HEK293T (cell line): Measurements from ENCODE around the gene BMP6.
"Not testable (repeated sequence)": the region's sequence is repeated elsewhere in the genome, so short reads cannot be mapped to it uniquely, and the experiment has no call there.

Source experiments
- CTCF ChIA-PET: fragments of 350-600 bp; formaldehyde crosslinking; extraction: SDS; loops from one replicate; lab custom pipeline; 2021; ENCODE audit warnings: antibody characterized with exemption, inconsistent platforms; lab: Yijun Ruan, JAX
- POLR2A ChIA-PET: fragments of 350-600 bp; formaldehyde crosslinking; extraction: SDS; loops from one replicate; lab custom pipeline; 2020; ENCODE audit warnings: antibody characterized with exemption, inconsistent platforms; lab: Yijun Ruan, JAX
- DNase-seq: peaks from one replicate; pipeline ENCODE4 v3.0.0; 2012; ENCODE audit warnings: mixed read lengths; ENCODE audit errors: extremely low spot score
- ARNT ChIP-seq: fragments of 450-650 bp; IDR thresholded peaks from 2 replicates; pipeline ENCODE4 v1.6.1; 2017; ENCODE audit warnings: mild to moderate bottlenecking
- BHLHE40 ChIP-seq: fragments of 450-650 bp; IDR thresholded peaks from 2 replicates; pipeline ENCODE4 v1.6.1; 2016; ENCODE audit warnings: mild to moderate bottlenecking, moderate library complexity, borderline replicate concordance
- CTBP1 ChIP-seq: fragments of 450-650 bp; IDR thresholded peaks from 2 replicates; pipeline ENCODE4 v1.6.1; 2016; ENCODE audit warnings: borderline replicate concordance
- ELF4 ChIP-seq: fragments of 450-650 bp; IDR thresholded peaks from 2 replicates; pipeline ENCODE4 v1.6.1; 2017; ENCODE audit warnings: antibody characterized with exemption
- FOXA1 ChIP-seq: fragments of 450-650 bp; IDR thresholded peaks from 2 replicates; pipeline ENCODE4 v1.6.1; 2016; ENCODE audit warnings: mild to moderate bottlenecking
- FOXK2 ChIP-seq: fragments of 450-650 bp; IDR thresholded peaks from 2 replicates; pipeline ENCODE4 v1.6.1; 2016; ENCODE audit warnings: mild to moderate bottlenecking
- FOXM1 ChIP-seq: fragments of 450-650 bp; IDR thresholded peaks from 2 replicates; pipeline ENCODE4 v1.6.1; 2017; ENCODE audit warnings: mild to moderate bottlenecking, borderline replicate concordance
- HDGF ChIP-seq: fragments of 450-650 bp; IDR thresholded peaks from 2 replicates; pipeline ENCODE4 v1.6.1; 2017; ENCODE audit warnings: antibody characterized with exemption, borderline replicate concordance
- L3MBTL2 ChIP-seq: fragments of 450-650 bp; conservative IDR thresholded peaks from 2 replicates; pipeline ENCODE4 v1.6.1; 2016; ENCODE audit warnings: mild to moderate bottlenecking
- LEF1 ChIP-seq: fragments of 450-650 bp; IDR thresholded peaks from 2 replicates; pipeline ENCODE4 v1.6.1; 2017; ENCODE audit warnings: mild to moderate bottlenecking, borderline replicate concordance
- NFRKB ChIP-seq: fragments of 450-650 bp; IDR thresholded peaks from 2 replicates; pipeline ENCODE4 v1.6.1; 2016; ENCODE audit warnings: mild to moderate bottlenecking, moderate library complexity
- PKNOX1 ChIP-seq: fragments of 450-650 bp; IDR thresholded peaks from 2 replicates; pipeline ENCODE4 v1.6.1; 2016
- SP1 ChIP-seq: fragments of 450-650 bp; IDR thresholded peaks from 2 replicates; pipeline ENCODE4 v1.6.1; 2017
- SUZ12 ChIP-seq: fragments of 450-650 bp; IDR thresholded peaks from 2 replicates; pipeline ENCODE4 v1.6.1; 2016; ENCODE audit warnings: mild to moderate bottlenecking
- TARDBP ChIP-seq: fragments of 450-650 bp; IDR thresholded peaks from 2 replicates; pipeline ENCODE4 v1.6.1; 2016
- ZNF384 ChIP-seq: fragments of 450-650 bp; IDR thresholded peaks from 2 replicates; pipeline ENCODE4 v1.6.1; 2016

The BMP6 gene

GRCh38 chr6:7811441-7811840, 85.5 kb downstream of the BMP6 start:
- ChIA-PET CTCF (no interaction called here), POLR2A (no interaction called here)
- DNase-seq, result no peak
- TF ChIP-seq FOXM1 (no peak), ARNT (no peak), SP1 (no peak), HDGF (no peak), PKNOX1 (no peak), NFRKB (no peak), CTBP1 (no peak), FOXA1 (no peak), FOXK2 (no peak)

- ChIA-PET CTCF (no interaction called here), POLR2A (no interaction called here)
- DNase-seq, result no peak
- no peak for TF ChIP-seq SUZ12
- TF ChIP-seq PKNOX1, result peak; percentile 43; the same call in 1 of the 2 replicates
- no peak for TF ChIP-seq ELF4
Measured at GRCh38 chr6:7812623-7813022, 86.7 kb downstream of the BMP6 start.

DNA sequence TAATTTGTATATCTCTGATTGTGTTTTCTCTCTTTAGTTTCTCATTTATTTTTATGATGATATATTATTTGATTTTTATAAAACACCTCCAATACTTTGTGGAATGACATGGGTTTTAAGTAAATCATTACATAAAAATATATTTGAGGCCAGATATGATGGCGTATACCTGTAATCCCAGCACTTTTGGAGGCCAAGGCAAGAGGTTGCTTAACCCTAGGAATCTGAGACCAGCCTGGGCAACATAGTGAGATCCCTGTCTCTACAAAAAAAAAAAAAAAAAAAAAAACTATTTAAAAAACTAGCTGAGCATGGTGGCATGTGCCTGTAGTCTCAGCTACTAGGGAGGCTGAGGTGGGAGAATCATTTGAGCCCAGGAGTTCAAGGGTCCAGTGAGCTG, 87.3 kb downstream of the BMP6 start:
- ChIA-PET CTCF (no interaction called here), POLR2A (no interaction called here)
- DNase-seq, result no peak

DNA sequence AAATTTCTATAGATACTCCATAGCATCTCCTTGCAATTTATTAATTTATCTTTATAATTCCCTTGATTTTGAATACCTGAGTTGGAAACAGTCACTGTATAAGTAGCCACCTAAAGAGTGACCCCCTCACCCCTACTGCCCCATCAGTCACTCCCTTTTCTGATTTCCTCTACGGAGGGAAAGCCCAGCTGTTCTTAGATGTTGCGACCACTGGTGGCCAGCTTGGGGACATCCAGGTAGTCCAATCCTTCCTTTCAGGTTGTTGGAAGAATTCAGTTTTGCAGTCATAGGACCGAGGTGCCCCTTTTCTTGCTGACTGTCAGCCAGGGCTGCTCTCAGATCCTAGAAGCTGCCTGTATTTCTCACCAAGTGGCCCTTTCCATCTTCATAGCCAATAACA, 87.8 kb downstream of the BMP6 start:
- POLR2A ChIA-PET, result no interaction called here
- CTCF ChIA-PET, result interaction anchor here (1.0 kb wide), 1 partner anchor 8 kb away, joined by 4 read pairs; no protein-coding TSS in a partner anchor

More for the DNA sequence above, 87.3 kb downstream of the BMP6 start:
- TF ChIP-seq BHLHE40, result no peak
- TF ChIP-seq FOXM1, result no peak
- 0 out of 2 replicates have a peak, but pooled peaks have one; percentile 13 for TF ChIP-seq ZNF384

GRCh38 chr6:7815716-7816115, 89.8 kb downstream of the BMP6 start:
- POLR2A ChIA-PET, result no interaction called here
- DNase-seq, result no peak
- CTCF ChIA-PET, result interaction anchor here (0.6 kb wide), 1 partner anchor 9 kb away, joined by 3 read pairs; no protein-coding TSS in a partner anchor
- TF ChIP-seq FOXM1, result no peak
- TF ChIP-seq PKNOX1, result no peak
- TF ChIP-seq FOXK2, result no peak
- no peak for TF ChIP-seq TARDBP
- no peak for TF ChIP-seq ARNT
- no peak for TF ChIP-seq FOXA1
- TF ChIP-seq BHLHE40, result no peak

More for the DNA sequence above, 87.8 kb downstream of the BMP6 start:
- TF ChIP-seq SUZ12, result no peak
- no peak for TF ChIP-seq NFRKB
- TF ChIP-seq ELF4, result no peak
- no peak for TF ChIP-seq FOXA1
- no peak for TF ChIP-seq PKNOX1
- no peak for TF ChIP-seq FOXK2
- TF ChIP-seq LEF1, result no peak
- no peak for TF ChIP-seq ARNT
- TF ChIP-seq BHLHE40, result no peak
- no peak for TF ChIP-seq SP1
- TF ChIP-seq TARDBP, result no peak
- no peak for TF ChIP-seq ZNF384
- TF ChIP-seq FOXM1, result no peak
- TF ChIP-seq L3MBTL2, result no peak
- no peak for TF ChIP-seq CTBP1
- no peak for TF ChIP-seq HDGF
- DNase-seq, result peak; percentile 14

DNA sequence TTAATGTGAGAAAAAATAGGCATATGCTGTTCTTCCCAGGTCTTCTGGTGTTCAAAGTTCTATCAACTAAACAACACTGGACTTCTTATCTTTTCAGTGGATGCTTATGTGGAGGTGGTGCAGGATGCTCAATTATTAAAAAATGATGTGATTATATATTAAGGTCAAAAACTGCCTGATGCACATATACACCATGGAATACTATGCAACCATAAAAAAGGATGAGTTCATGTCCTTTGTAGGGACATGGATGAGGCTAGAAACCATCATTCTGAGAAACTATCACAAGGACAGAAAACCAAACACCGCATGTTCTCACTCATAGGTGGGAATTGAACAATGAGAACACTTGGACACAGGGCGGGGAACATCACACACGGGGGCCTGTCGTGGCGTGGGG, 91.3 kb downstream of the BMP6 start:
- CTCF ChIA-PET, result interaction anchor here (0.7 kb wide), 1 partner anchor 86 kb away, joined by 3 read pairs; no protein-coding TSS in a partner anchor
- DNase-seq, POLR2A ChIA-PET: not testable (repeated sequence)
